B cell (primary cell): ENCODE measurements around the gene GABRG1.

Experiments
- CTCF ChIP-seq: fragments of 200-600 bp; IDR thresholded peaks from one replicate; pipeline ENCODE4 v1.8.0; 2022; ENCODE audit warnings: antibody characterized with exemption, mild to moderate bottlenecking
- EZH2 ChIP-seq: IDR thresholded peaks from 2 replicates; pipeline ENCODE4 v1.6.1; 2012; ENCODE audit warnings: borderline replicate concordance, low read depth, mild to moderate bottlenecking, moderate library complexity, low read length; ENCODE audit not compliant: insufficient read depth, poor library complexity, severe bottlenecking

- TF ChIP-seq EZH2 (no peak), CTCF (no peak)
Observed at GRCh38 chr4:46051392-46051791, 72.5 kb downstream of the GABRG1 start.
